K562 (cell line): ENCODE measurements around the gene TARBP1. TPM values are rescaled to one million over a fixed set of nuclear protein-coding genes. Genes with fewer than 3 reads are reported as not detected.
A peak's percentile ranks its signal among the peaks of the same experiment; 100 is the strongest.

Experiments used
- ATAC-seq: fragments of 200-7000 bp; cut with Tn5 transposase; 3 replicates; pipeline ENCODE4 v1.9.1; 2020; ENCODE audit warnings: moderate library complexity
- BruUV-seq: library from RNA; stranded (reverse); fragments of 400-500 nt; replicated peaks from 2 replicates; lab custom pipeline; 2021; lab: Mats Ljungman, UMichigan
- CTCF ChIA-PET: fragments of 300-600 bp; formaldehyde crosslinking; extraction: SDS; loops from one replicate; lab custom pipeline; 2021; ENCODE audit warnings: low intra/inter-chr PET ratio; lab: Yijun Ruan, JAX
- POLR2A ChIA-PET: fragments of 300-600, 350-650 bp; sonication (Branson Sonifier 250); formaldehyde crosslinking; extraction: SDS; loops from one replicate; lab custom pipeline; 2021; ENCODE audit warnings: antibody characterized with exemption, inconsistent platforms; lab: Yijun Ruan, JAX
- DNase-seq, 4 experiments: peaks; one replicate each; pipeline versions ENCODE4 v3.0.0 to v3.0.0-alpha.2; 2011 to 2018; ENCODE audit warnings: low spot score in 3 of 4, mixed read lengths in 3 of 4; ENCODE audit errors: extremely low read depth in 1 of 4
- FAIRE-seq: peaks from 2 replicates; lab custom pipeline; 2011; peaks lifted over from hg19 to GRCh38; lab: Jason Lieb, UNC
- H2AFZ ChIP-seq: 2 replicates; pipeline ENCODE4 v1.6.0; 2011; ENCODE audit warnings: low read depth, low read length, control low read depth, inconsistent platforms
- H3K27ac ChIP-seq: fragments of 200-600 bp; 3 replicates; pipeline ENCODE4 v1.8.0; 2011; ENCODE audit warnings: low read depth, mild to moderate bottlenecking, control low read depth, inconsistent platforms, low read length, moderate library complexity, mixed read lengths; ENCODE audit errors: extremely low read depth
- H3K27me3 ChIP-seq, 2 experiments: fragments of 300-600 bp in 1 of 2; 2 replicates in 1 of 2; 3 replicates in 1 of 2; pipeline versions ENCODE4 v1.6.0 to v1.8.0; 2011; ENCODE audit warnings: inconsistent platforms in 2 of 2, low read length in 2 of 2, mild to moderate bottlenecking in 1 of 2, mixed read lengths in 1 of 2, moderate library complexity in 1 of 2; ENCODE audit not compliant: control insufficient read depth in 2 of 2, insufficient read depth in 2 of 2
- H3K36me3 ChIP-seq: fragments of 300-600 bp; 3 replicates; pipeline ENCODE4 v1.8.0; 2011; ENCODE audit warnings: mild to moderate bottlenecking, low read length, inconsistent platforms; ENCODE audit not compliant: control insufficient read depth, insufficient read depth
- H3K4me1 ChIP-seq, 2 experiments: fragments of 200-600 bp in 1 of 2; replicated peaks in 1 of 2; 2 replicates in 1 of 2; 3 replicates in 1 of 2; pipeline versions ENCODE4 v1.5.1 to v1.8.0; 2011; ENCODE audit warnings: inconsistent platforms in 2 of 2, low read length in 2 of 2, mild to moderate bottlenecking in 1 of 2, mixed read lengths in 1 of 2, moderate library complexity in 1 of 2; ENCODE audit not compliant: control insufficient read depth in 2 of 2, insufficient read depth in 2 of 2
- H3K4me2 ChIP-seq: 2 replicates; pipeline ENCODE4 v1.6.1; 2011; ENCODE audit warnings: low read length, control low read depth, inconsistent platforms, mixed read lengths; ENCODE audit not compliant: insufficient read depth
- H3K4me3 ChIP-seq: fragments of 200-600 bp; sonication (generic), shearing (Covaris generic); 2 replicates; pipeline ENCODE4 v1.5.1; 2016; ENCODE audit warnings: control low read depth, inconsistent platforms
- H3K79me2 ChIP-seq: fragments of 200-600 bp; 3 replicates; pipeline ENCODE4 v1.8.0; 2011; ENCODE audit warnings: low read length, inconsistent platforms; ENCODE audit not compliant: control insufficient read depth, insufficient read depth
- H3K9ac ChIP-seq, 2 experiments: 2 replicates each; pipeline versions ENCODE4 v1.6.0 to v1.6.1; 2011; ENCODE audit warnings: low read depth in 2 of 2, low read length in 2 of 2, control low read depth in 1 of 2, inconsistent platforms in 1 of 2, mild to moderate bottlenecking in 1 of 2, mixed read lengths in 1 of 2; ENCODE audit not compliant: insufficient read depth in 1 of 2
- H3K9me1 ChIP-seq: one replicate; pipeline ENCODE4 v1.6.0; 2011; ENCODE audit warnings: inconsistent platforms, mild to moderate bottlenecking, low read length, moderate library complexity; ENCODE audit not compliant: control insufficient read depth, insufficient read depth
- H3K9me3 ChIP-seq: replicated peaks from 2 replicates; pipeline ENCODE4 v1.5.1; 2011; ENCODE audit warnings: low read depth, low read length, inconsistent platforms; ENCODE audit not compliant: control insufficient read depth, insufficient read depth
- H4K20me1 ChIP-seq: replicated peaks from 2 replicates; pipeline ENCODE4 v1.6.1; 2011; ENCODE audit warnings: low read length, inconsistent platforms, mixed read lengths; ENCODE audit not compliant: control insufficient read depth, insufficient read depth
- ATF7 ChIP-seq: fragments of 450-650 bp; IDR thresholded peaks from 2 replicates; pipeline ENCODE4 v1.7.1; 2014; ENCODE audit warnings: mild to moderate bottlenecking, moderate library complexity
- FOS ChIP-seq: IDR thresholded peaks from 3 replicates; pipeline ENCODE4 v1.6.1; 2011; ENCODE audit not compliant: insufficient read length; ENCODE audit errors: extremely low read depth
- FOXJ2 ChIP-seq: fragments of 200-800 bp; sonication (Bioruptor generic); IDR thresholded peaks from 2 replicates; pipeline ENCODE4 v1.6.1; 2016; ENCODE audit warnings: missing genetic modification characterization, missing compliant biosample characterization
- JUND ChIP-seq, 2 experiments: IDR thresholded peaks; 2 replicates in 1 of 2; 3 replicates in 1 of 2; pipeline ENCODE4 v1.6.1; 2011; ENCODE audit warnings: borderline replicate concordance in 2 of 2, low read depth in 2 of 2, low read length in 2 of 2, improper control_type of control experiment in 1 of 2, missing biosample characterization in 1 of 2, missing genetic modification characterization in 1 of 2, missing genetic modification reagents in 1 of 2
- NFIC ChIP-seq: fragments of 450-650 bp; IDR thresholded peaks from 2 replicates; pipeline ENCODE4 v1.6.1; 2017; ENCODE audit warnings: mild to moderate bottlenecking, inconsistent platforms
- NR2F6 ChIP-seq: fragments of 450-650 bp; formaldehyde crosslinking; IDR thresholded peaks from 2 replicates; pipeline ENCODE4 v1.4.0; 2020; ENCODE audit warnings: mild to moderate bottlenecking
- SMAD1 ChIP-seq: fragments of 150-350 bp; IDR thresholded peaks from 2 replicates; pipeline ENCODE4 v1.6.1; 2014; ENCODE audit warnings: low read length, low read depth; ENCODE audit not compliant: partially characterized antibody
- ZNF764 ChIP-seq: fragments of 250-450 bp; sonication (Bioruptor Pico); IDR thresholded peaks from 2 replicates; pipeline ENCODE4 v1.4.0; 2020; ENCODE audit warnings: low read depth, mild to moderate bottlenecking, moderate library complexity
- WGBS: fragments of 100-300 bp; shearing (Covaris generic); methylation state at CpG from one replicate; pipeline ENCODE4 v1.1.6; 2016; ENCODE audit warnings: low coverage, mixed read lengths; ENCODE audit not compliant: insufficient coverage; ENCODE audit errors: missing lambda C conversion rate; 5-methylcytosine and 5-hydroxymethylcytosine counted together
- in situ Hi-C: fragments of 300-500 bp; cut with MboI; formaldehyde crosslinking; loops from 4 replicates; pipeline ENCODE4 v1.15.0; 2018; ENCODE audit warnings: inconsistent platforms, mixed read lengths
- intact Hi-C: fragments of 100-400 bp; cut with micrococcal nuclease; formaldehyde crosslinking; loops from 2 replicates; pipeline ENCODE4 v1.14.2; 2022
- polyA plus RNA-seq, 8 experiments: library from polyadenylated mRNA; depleted of rRNA in 4 of 8; stranded (reverse) in 5 of 8; unstranded in 3 of 8; fragments of >200 nt; fragmentation: Nextera tagmentation in 2 of 8; fragmentation: Illumina TruSeq in 1 of 8; extraction: Ambion mirVana in 2 of 8; extraction: Trizol in 1 of 8; gene quantifications; 2 replicates each; pipeline versions ENCODE4 v1.2.1 to v1.2.3, GENCODE V29; 2011 to 2014; ENCODE audit warnings: inconsistent platforms in 1 of 8, missing spikeins in 1 of 8
- total RNA-seq, 7 experiments: library from RNA; depleted of rRNA in 6 of 7; stranded (reverse); fragments of >200 nt in 6 of 7; fragmentation: Illumina TruSeq in 2 of 7; extraction: Trizol in 2 of 7; gene quantifications; 2 replicates each; pipeline versions ENCODE4 v1.2.1 to v1.2.3, GENCODE V29; 2011 to 2021; ENCODE audit warnings: low replicate concordance in 1 of 7
- TF ChIP-seq, protein P1 (sequence below), 2 experiments: IDR thresholded peaks in 1 of 2; conservative IDR thresholded peaks in 1 of 2; 2 replicates each; pipeline ENCODE4 v1.6.1; 2016; ENCODE audit warnings: low read depth in 2 of 2, mild to moderate bottlenecking in 1 of 2, missing compliant biosample characterization in 1 of 2, missing genetic modification characterization in 1 of 2, moderate library complexity in 1 of 2
- TF ChIP-seq, protein P2 (sequence below), 2 experiments: fragments of 450-650 bp in 1 of 2; sonication (generic) in 1 of 2; formaldehyde crosslinking in 1 of 2; IDR thresholded peaks in 1 of 2; conservative IDR thresholded peaks in 1 of 2; 2 replicates each; pipeline versions ENCODE4 v1.6.1 to v1.8.1; 2016 to 2023; ENCODE audit warnings: mild to moderate bottlenecking in 2 of 2, moderate library complexity in 2 of 2, inconsistent platforms in 1 of 2, missing genetic modification reagents in 1 of 2

The TARBP1 gene
- total and polyA plus RNA-seq, 9 of the 15 experiments (the other 6 are each of a cell fraction or from before 2014, with no cell fraction given), result 8.8 to 48.0 (median 22.9) TPM

DNA sequence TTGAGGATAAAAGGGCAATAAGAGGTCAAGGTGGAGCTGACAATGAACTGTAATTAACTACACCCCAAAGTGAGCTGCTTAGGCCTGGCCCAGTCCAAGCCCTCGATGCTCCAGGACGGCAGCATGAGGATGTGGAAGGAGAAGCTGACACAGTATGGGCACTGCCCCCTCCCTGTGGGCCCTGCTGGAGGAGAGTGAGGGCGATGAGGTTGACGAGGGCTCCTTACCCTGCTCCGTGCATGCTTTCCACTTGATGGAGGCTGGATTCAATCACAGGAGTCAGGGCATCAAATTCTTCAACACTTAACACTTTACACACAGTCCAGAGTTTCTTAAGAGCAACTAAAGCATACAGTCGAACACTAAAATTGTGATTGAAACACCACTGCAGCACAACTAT lies 73.3 kb downstream of the TARBP1 start (continued):
- TF ChIP-seq SMAD1, result no peak

DNA sequence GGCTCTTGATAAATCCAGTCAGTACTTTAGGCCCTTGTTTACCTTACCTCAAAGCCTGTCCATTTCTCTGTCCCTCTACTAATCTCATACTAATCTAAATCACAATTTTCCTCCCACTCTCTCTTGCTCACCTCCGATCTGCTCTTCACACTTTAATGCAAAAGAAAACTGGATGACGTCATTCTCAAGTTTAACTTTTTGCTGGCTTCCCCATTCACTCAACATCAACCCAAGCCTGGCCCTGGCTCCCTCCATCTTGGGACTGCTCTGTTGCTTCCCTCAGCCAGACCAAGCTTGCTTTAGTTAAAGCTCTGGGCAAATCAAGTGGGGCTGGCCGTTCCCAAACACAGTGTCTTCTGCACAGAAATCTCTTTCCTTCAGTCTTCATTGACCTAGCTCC lies 76.0 kb downstream of the TARBP1 start:
- Histone ChIP-seq H3K27me3 (no peaks in the 10 kb centered on the region), H3K4me1 (peaks cover 0 to 5% of the 10 kb centered on the region in 2 experiments; a peak in 2 of 5 replicates), H3K9me1 (no peaks in the 10 kb centered on the region), H3K4me2 (no peak overlapping the region), H3K36me3 (no peaks in the 10 kb centered on the region; the same call in 2 of the 3 replicates), H3K4me3 (no peak overlapping the region), H3K79me2 (no peaks in the 10 kb centered on the region), H3K9me3 (no peaks in the 10 kb centered on the region), H4K20me1 (no peaks in the 10 kb centered on the region), H3K9ac (no peak overlapping the region), H2AFZ (no peak overlapping the region), H3K27ac (no peak overlapping the region)
- no peak for ATAC-seq
- CTCF ChIA-PET, result no interaction called here
- TF ChIP-seq ZNF764 (CRISPR knock-in tag) (no peak), ATF7 (peak; percentile 93), FOS (no peak), NR2F6 (no peak), NFIC (no peak), JUND (IDR thresholded peaks at IDR 0.05; ENCODE audit: borderline replicate concordance, low read depth, low read length) (peak; percentile 61; the same call in 1 of the 2 replicates), JUND (tag; IDR thresholded peaks at IDR 0.05; ENCODE audit: borderline replicate concordance, low read depth, low read length) (peak; percentile 84; the same call in 2 of the 3 replicates), FOXJ2 (no peak)
- TF ChIP-seq, protein P1, sequence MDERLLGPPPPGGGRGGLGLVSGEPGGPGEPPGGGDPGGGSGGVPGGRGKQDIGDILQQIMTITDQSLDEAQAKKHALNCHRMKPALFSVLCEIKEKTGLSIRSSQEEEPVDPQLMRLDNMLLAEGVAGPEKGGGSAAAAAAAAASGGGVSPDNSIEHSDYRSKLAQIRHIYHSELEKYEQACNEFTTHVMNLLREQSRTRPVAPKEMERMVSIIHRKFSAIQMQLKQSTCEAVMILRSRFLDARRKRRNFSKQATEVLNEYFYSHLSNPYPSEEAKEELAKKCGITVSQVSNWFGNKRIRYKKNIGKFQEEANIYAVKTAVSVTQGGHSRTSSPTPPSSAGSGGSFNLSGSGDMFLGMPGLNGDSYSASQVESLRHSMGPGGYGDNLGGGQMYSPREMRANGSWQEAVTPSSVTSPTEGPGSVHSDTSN (CRISPR knock-in tag; IDR thresholded peaks at IDR 0.05; ENCODE audit: low read depth), result no peak
- TF ChIP-seq, protein P1 (tag; conservative IDR thresholded peaks at IDR 0.05; ENCODE audit: low read depth), result no peak
- TF ChIP-seq, protein P2, sequence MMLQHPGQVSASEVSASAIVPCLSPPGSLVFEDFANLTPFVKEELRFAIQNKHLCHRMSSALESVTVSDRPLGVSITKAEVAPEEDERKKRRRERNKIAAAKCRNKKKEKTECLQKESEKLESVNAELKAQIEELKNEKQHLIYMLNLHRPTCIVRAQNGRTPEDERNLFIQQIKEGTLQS (IDR thresholded peaks at IDR 0.05), result peak; percentile 93
- TF ChIP-seq, protein P2 (CRISPR knock-in tag; conservative IDR thresholded peaks at IDR 0.05), result no peak
- POLR2A ChIA-PET, result interaction anchor here (0.5 kb wide), 1 partner anchor 1218 kb away, joined by 4 read pairs; no protein-coding TSS in a partner anchor
- FAIRE-seq, result no peak
- BruUV-seq, result no TSS peak
- no peak for DNase-seq
- in situ Hi-C loops, result no loop called here
- intact Hi-C loops, result no loop called here
- WGBS, result 54% methylated on average over 3 of the region's 3 CpGs
